GM12892 (cell line): ENCODE measurements around the gene L3MBTL3.
"Not testable (repeated sequence)": the region's sequence is repeated elsewhere in the genome, so short reads cannot be mapped to it uniquely, and the experiment has no call there.

Experiments
- DNase-seq: peaks from one replicate; pipeline ENCODE4 v3.0.0; 2011; ENCODE audit not compliant: insufficient read length
- FAIRE-seq: peaks from 2 replicates; lab custom pipeline; 2011; peaks lifted over from hg19 to GRCh38; lab: Jason Lieb, UNC
- POLR2A ChIP-seq: IDR thresholded peaks from 2 replicates; pipeline ENCODE4 v1.6.1; 2011; ENCODE audit warnings: low read depth, low read length, control low read depth
- POLR2AphosphoS5 ChIP-seq: IDR thresholded peaks from 2 replicates; pipeline ENCODE4 v1.6.1; 2011; ENCODE audit warnings: low read depth, low read length, control low read depth
- TAF1 ChIP-seq: IDR thresholded peaks from 2 replicates; pipeline ENCODE4 v1.6.1; 2011; ENCODE audit warnings: low read depth, mild to moderate bottlenecking, control low read depth, low read length, borderline replicate concordance

The L3MBTL3 gene

DNA sequence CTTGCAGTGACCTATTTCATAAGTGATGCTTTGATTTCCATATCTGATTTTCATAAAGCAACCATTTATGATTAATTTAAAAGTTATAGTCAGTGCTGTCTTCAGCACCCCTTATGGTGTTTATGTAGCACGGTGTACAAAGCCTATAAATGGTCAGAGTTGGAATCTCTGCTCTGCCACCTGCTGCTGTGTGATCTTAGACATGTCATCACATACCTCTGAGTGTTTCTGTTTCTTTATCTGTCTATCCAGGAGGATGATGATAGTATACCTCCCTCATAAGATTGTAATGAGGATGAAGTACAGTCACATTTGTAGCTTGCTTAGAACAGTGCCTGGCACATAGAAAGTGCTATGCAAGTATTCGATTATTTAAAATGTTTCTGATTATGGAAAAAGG lies 103.9 kb downstream of the L3MBTL3 start:
- no peak for TF ChIP-seq POLR2AphosphoS5
- TF ChIP-seq POLR2A = no peak
- no peak for TF ChIP-seq TAF1
- FAIRE-seq (peak; percentile 73), DNase-seq (no peak)

DNA sequence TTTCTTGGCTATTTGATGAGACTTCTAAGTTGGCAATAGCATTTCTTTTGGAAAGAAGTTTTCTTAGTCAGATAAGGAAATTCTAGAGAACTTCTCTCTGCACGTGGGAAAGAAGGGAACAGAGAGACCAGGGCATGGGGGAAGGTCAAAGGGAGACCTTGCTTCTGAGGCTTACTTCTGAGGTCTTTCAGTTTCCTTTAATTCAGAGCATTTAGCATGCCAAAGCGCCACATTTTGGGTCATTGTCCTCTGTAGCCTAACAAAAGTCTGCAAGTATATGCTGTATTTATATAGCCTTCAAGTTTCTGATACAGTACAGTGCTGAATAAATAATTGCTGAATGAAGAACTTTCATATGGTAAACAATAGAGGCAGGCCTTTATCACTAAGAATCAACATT lies 108.8 kb downstream of the L3MBTL3 start:
- DNase-seq = no peak
- no peak for TF ChIP-seq POLR2A
- no peak for TF ChIP-seq TAF1
- TF ChIP-seq POLR2AphosphoS5 = no peak
- no peak for FAIRE-seq

DNA sequence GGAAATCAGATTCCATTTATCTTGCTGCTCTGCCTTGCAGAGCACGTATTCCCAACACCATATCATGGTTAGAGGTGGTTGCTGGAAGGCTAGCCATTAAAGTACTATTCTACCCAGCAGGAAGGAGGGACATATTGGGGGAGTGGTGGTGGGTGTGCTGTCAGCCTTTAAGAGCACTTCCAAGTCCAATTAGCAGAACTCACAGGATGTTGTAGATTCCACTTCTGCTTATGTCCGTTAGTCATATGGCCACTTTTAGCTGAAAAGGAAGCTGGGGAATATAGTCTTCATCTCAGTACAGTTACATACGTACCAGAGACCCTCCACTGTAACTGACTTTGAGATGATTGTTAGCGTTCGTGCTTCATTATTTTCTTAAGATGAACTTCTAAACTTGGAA lies 109.9 kb downstream of the L3MBTL3 start:
- no peak for FAIRE-seq
- no peak for DNase-seq
- TF ChIP-seq POLR2A = no peak
- no peak for TF ChIP-seq TAF1
- TF ChIP-seq POLR2AphosphoS5 = no peak

DNA sequence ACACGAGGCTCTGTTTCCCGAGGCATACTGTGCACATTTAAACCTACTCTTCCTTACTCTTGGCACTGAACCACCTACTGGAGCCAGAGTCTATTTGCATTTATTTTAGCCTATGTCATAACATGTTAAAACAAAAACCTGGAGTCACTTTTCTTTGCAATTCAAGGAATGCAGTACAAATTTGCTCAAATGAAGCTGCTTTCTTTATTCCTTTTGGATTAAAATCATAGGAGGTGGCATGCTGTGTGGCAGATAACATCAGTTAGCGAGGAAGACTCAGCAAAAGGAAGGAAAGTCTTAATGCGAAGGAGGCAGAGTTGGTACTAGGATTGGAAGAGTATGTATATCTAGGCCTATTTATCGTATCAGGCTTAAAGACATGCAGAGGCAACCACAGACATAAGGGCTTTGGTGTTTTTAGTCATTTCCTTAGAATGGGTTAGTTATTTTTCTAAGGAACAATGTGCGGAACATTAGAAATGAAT lies 111.4 kb downstream of the L3MBTL3 start:
- TF ChIP-seq POLR2AphosphoS5 (no peak), TAF1 (no peak), POLR2A (no peak)
- no peak for FAIRE-seq
- no peak for DNase-seq

DNA sequence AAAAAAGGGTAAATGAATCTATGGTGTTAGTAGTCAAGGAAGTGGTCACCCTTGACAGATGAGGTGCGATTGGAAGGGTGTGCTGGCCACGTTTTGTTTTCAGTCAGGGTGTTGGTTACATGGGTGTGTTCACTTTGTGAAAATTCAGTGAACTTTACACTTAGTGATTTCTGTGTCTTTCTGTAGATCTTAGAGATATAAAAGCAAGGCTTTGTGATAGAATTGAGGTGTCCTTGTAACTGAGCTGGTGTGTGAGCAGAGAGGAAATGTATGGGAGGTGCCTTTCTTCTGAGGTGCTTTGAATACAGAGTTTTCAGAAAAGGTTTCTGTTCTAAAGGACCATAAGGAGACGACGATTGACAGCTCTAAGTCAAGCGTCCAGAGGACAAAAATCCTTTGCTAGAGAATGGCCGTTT lies 113.9 kb downstream of the L3MBTL3 start:
- TF ChIP-seq TAF1 (no peak), POLR2A (no peak), POLR2AphosphoS5 (no peak)
- FAIRE-seq = peak; percentile 87
- no peak for DNase-seq

DNA sequence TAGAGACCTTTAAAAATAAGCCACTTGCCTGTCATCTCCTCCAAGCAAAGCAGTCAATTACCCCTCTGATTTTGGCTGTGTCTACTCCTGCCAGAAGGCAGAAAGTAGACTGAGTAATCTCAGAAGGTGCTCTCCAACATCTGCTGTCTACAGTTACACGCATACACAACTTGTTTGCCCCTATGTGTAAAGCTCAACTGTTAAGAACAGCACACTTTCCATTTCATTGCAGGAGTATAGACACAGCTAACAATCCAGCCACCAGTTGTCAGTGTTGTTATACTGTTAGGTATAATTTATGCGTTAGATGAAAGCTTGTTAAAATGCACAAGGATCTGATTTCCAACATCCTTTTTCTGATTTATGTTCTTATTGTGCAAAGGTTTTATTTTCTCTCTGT lies 116.2 kb downstream of the L3MBTL3 start:
- no peak for DNase-seq
- TF ChIP-seq POLR2A (no peak), POLR2AphosphoS5 (no peak), TAF1 (no peak)
- no peak for FAIRE-seq

DNA sequence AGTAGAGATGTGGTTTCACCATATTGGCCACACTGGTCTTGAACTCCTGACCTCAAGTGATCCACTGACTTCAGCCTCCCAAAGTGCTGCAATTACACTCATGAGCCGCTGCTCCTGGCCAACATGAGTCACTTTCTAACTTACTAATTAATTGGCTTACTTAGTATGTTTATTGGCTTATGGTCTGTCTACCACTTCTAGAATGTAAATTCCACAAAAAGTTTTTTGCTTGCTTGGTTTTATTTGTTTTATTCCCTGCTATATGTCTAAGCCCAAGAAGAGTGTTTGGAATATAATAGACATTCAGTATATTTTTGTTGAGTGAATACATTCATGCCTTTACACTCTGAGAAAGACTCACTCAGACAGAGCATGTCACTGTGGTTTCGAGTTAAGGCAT lies 118.4 kb downstream of the L3MBTL3 start:
- TF ChIP-seq POLR2A = no peak
- FAIRE-seq (no peak), DNase-seq (no peak)

DNA sequence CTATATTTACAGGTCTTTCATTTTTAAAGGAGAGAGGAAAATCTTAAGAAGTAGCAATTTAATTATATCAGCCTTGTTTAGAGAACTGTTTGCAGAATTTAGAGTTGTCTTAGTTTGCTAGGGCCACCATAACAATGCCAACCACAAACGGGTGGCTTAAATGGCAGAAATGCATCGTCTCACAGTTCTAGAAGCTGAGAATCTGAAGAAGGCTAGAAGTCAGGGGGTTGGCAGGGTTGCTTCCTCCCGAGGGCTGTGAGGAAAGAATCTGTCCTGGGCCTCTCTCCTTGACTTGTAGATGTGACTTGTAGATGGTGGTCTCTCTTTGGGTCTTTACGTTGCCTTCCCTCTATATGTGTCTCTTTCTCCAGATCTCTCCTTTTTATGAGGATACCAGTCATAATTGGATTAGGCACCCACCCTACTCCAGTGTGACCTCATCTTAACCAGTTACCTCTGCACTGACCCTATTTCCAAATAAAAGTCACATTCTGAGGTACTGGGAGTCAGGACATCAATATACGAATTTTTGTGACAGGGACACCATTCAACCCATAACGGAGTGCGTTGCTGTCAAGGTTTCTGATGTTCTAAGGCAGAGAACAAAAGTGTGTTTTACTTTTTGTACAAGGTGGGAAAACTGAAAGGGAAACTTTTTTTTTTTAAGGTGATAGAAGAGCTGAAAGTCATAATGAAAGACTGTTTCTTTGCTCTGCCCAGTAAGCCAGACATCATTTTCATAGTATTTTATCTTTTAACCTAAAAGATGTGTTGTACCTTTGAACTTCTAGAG lies 119.9 kb downstream of the L3MBTL3 start:
- DNase-seq (no peak), FAIRE-seq (peak; percentile 38)
- no peak for TF ChIP-seq TAF1

DNA sequence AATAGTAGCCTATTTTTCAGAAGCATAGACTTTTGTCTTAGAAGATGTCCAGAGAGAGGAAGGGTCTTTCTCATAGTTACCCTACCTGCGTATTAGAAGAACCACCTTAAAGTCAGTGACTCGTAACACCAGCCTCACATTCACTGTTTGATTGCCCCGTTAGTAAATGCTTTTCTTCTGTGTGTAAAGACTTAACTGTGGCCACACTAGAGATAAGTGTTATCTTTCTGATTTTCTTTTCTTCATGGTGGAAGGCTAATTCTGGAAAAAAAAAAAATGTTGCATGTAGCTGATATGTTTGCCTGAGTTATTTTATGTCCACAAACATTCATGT lies 120.5 kb downstream of the L3MBTL3 start:
- no peak for DNase-seq
- no peak for FAIRE-seq
- no peak for TF ChIP-seq POLR2AphosphoS5
- no peak for TF ChIP-seq POLR2A
- TF ChIP-seq TAF1 = no peak

DNA sequence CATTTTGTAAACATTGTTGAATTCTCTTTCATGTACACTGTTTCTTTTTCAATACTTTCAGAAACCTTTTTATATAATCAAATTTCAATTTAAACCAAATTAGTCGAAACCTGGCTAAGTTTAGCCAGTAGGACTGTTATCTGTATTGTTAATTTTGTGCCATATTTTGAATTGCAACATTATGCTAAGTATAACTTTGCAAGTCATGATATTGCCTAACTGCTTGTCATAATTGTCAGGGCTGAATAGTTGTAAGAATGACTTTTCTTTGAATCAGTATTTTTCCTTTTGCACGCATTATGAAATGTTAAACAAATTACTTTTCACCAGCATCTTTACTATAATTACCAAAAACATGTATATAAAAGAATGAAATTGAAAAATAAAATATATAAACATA lies 121.7 kb downstream of the L3MBTL3 start:
- DNase-seq (no peak), FAIRE-seq (no peak)
- no peak for TF ChIP-seq TAF1
- TF ChIP-seq POLR2A = no peak
- no peak for TF ChIP-seq POLR2AphosphoS5

DNA sequence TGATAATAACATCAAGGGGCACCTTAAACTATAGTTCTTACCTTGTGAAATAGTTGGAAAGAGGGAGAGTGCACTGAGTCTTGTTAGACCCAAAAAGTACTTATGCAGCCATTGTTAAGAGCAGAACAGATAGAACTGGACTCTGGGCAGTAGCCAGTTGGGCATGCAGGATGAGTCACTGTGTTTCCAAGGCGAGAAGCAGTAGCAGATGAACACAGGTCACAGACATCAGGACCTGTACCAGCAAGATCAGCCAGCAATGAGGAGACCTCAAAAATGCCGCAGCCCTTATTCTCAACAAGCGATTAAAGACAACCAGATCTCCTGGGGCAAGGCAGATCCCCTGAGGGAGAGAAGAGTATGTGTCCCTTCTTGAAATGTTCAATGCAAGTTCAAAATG lies 125.3 kb downstream of the L3MBTL3 start:
- DNase-seq = no peak
- TF ChIP-seq POLR2AphosphoS5 (no peak), TAF1 (no peak)
- FAIRE-seq = no peak

DNA sequence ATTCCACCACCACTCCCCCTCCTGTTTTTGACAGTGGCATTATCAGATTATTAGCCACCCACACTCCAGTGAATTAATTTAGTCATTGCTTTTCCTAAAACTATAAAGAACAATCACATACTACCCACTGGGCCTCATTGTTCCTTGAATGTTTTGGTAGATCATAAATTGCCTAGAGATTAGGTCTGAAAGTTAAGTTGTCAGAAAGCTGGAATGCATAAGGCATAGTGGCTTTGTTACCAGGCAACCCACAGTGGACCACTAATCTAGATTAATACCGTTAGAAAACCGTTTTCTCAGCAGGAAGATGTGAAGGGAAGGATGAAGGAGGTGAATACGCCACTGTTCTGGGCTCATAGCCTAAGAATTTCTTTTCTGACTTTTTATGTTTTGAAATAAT lies 128.7 kb downstream of the L3MBTL3 start:
- no peak for FAIRE-seq
- TF ChIP-seq POLR2A = no peak
- TF ChIP-seq TAF1 = no peak
- TF ChIP-seq POLR2AphosphoS5 = no peak

DNA sequence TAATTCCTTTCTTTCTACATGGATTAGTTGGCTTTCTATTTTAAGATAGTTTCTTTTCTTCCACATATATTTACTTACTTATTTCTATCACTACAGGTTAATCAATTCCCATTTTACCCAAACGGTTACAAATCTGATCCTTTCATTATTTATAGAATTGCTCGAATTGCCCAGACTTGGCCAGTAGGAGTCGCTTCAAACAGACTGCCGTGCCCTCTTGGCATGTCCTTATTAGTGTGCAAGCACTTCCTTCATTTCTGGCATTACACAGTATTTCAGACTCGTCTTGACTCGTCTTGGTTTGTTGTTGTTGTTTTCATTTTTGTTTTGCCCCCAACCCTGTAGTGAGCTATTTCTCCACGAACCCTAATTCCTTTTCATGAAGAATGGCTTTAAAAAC lies 129.8 kb downstream of the L3MBTL3 start:
- FAIRE-seq = no peak
- no peak for DNase-seq
- no peak for TF ChIP-seq TAF1
- no peak for TF ChIP-seq POLR2A
- no peak for TF ChIP-seq POLR2AphosphoS5

More for the DNA sequence above, 128.7 kb downstream of the L3MBTL3 start:
- no peak for DNase-seq

DNA sequence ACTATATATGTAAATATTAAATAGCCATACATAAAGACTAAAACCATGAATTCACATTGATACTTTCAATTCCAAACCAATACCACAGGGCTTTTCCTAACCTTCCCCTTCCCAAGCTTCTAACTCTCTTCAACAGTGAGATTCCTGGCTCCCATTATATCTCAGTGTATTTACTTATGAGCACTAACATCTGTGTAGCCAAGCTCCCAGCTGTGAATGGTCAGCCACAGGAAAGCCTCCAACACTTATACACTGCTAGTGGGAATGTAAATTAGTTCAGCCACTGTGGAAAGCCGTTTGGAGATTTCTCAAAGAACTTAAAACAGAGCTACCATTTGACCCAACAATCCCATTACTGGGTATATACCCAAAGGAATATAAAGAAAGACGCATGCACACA lies 130.6 kb downstream of the L3MBTL3 start:
- not testable (repeated sequence) for FAIRE-seq

More for the DNA sequence above, 130.6 kb downstream of the L3MBTL3 start:
- DNase-seq = not testable (repeated sequence)
